Hematopoietic multipotent progenitor cell (in vitro differentiated cells): ENCODE results near the gene PRICKLE2. TPM values are rescaled to one million over a fixed set of nuclear protein-coding genes. Genes with fewer than 3 reads are reported as not detected.

Experiments used
- DNase-seq, 3 donors: peaks; one replicate each; pipeline ENCODE4 v3.0.0-alpha.2; 2011 to 2015; ENCODE audit warnings: low read depth in 2 of 3, low spot score in 2 of 3
- total RNA-seq: library from RNA; depleted of rRNA; stranded (reverse); fragments of >200 nt; gene quantifications from one replicate; pipeline ENCODE4 v1.2.3, GENCODE V29; 2012

PRICKLE2 gene
- total RNA-seq, 1 donor = under 0.01 TPM

- no peak for DNase-seq
Observed at GRCh38 chr3:64222501-64223111, 2.7 kb downstream of the PRICKLE2 start.

- no peak for DNase-seq
Observed at GRCh38 chr3:64221571-64222257, 3.6 kb downstream of the PRICKLE2 start.

GRCh38 chr3:64220161-64220914 is 4.9 kb downstream of the PRICKLE2 start:
- DNase-seq = no peak

- no peak for DNase-seq
Observed at GRCh38 chr3:64218746-64219145, 6.5 kb downstream of the PRICKLE2 start.

GRCh38 chr3:64218329-64218728 is 6.9 kb downstream of the PRICKLE2 start:
- DNase-seq = no peak

- DNase-seq = no peak
Observed at GRCh38 chr3:64216274-64217147, 8.8 kb downstream of the PRICKLE2 start.

GRCh38 chr3:64215559-64215958 is 9.7 kb downstream of the PRICKLE2 start:
- no peak for DNase-seq

- no peak for DNase-seq
Observed at GRCh38 chr3:64215103-64215502, 10.2 kb downstream of the PRICKLE2 start.

GRCh38 chr3:64214381-64215018 is 10.8 kb downstream of the PRICKLE2 start:
- DNase-seq = no peak

GRCh38 chr3:64213962-64214379 is 11.3 kb downstream of the PRICKLE2 start:
- peak in 1 of 3 donors; percentile 18 for DNase-seq

- no peak for DNase-seq
Observed at GRCh38 chr3:64213224-64213878, 11.9 kb downstream of the PRICKLE2 start.

GRCh38 chr3:64209866-64210621 is 15.2 kb downstream of the PRICKLE2 start:
- peak in 2 of 3 donors; percentile 29 to 75 for DNase-seq

GRCh38 chr3:64207289-64208080 is 17.8 kb downstream of the PRICKLE2 start:
- DNase-seq = no peak

- peak in 1 of 3 donors; percentile 52 for DNase-seq
Observed at GRCh38 chr3:64203969-64204908, 21.0 kb downstream of the PRICKLE2 start.

- no peak for DNase-seq
Observed at GRCh38 chr3:64203216-64203615, 22.1 kb downstream of the PRICKLE2 start.

- DNase-seq = no peak
Observed at GRCh38 chr3:64199932-64200331, 25.3 kb downstream of the PRICKLE2 start.
